Inflammatory macrophage treated with lipopolysaccharide for 4 hours (primary cell): ENCODE measurements around the gene TMEM184A.

Experiments used
- DNase-seq: peaks from one replicate; pipeline ENCODE4 v3.0.0-alpha.2; 2020

TMEM184A gene

GRCh38 chr7:1499367-1500029 is 56.5 kb downstream of the TMEM184A start:
- DNase-seq = no peak

GRCh38 chr7:1498370-1499305 is 57.4 kb downstream of the TMEM184A start:
- no peak for DNase-seq

- no peak for DNase-seq
Measured at GRCh38 chr7:1497293-1497927, 58.6 kb downstream of the TMEM184A start.

GRCh38 chr7:1496531-1497292 is 59.3 kb downstream of the TMEM184A start:
- DNase-seq = no peak

- no peak for DNase-seq
Measured at GRCh38 chr7:1495564-1496242, 60.3 kb downstream of the TMEM184A start.

GRCh38 chr7:1494866-1495563 is 61.0 kb downstream of the TMEM184A start:
- no peak for DNase-seq

GRCh38 chr7:1494447-1494846 is 61.6 kb downstream of the TMEM184A start:
- DNase-seq = no peak

- DNase-seq = no peak
Measured at GRCh38 chr7:1493571-1493970, 62.4 kb downstream of the TMEM184A start.

GRCh38 chr7:1493129-1493528 is 62.9 kb downstream of the TMEM184A start:
- no peak for DNase-seq

- no peak for DNase-seq
Measured at GRCh38 chr7:1492640-1493039, 63.4 kb downstream of the TMEM184A start.
